ENCODE results near the gene CCDC85C. TPM values are rescaled to one million over a fixed set of nuclear protein-coding genes. Genes with fewer than 3 reads are reported as not detected.

The CCDC85C gene
- total and polyA plus RNA-seq, 2 of the 4 experiments (the other 2 are of a cell fraction), result 16.0 to 19.0 TPM

GRCh38 chr14:99540196-99541032, 63.6 kb downstream of the CCDC85C start:
- Histone ChIP-seq H3K4ac (ENCODE audit: low read depth, low read length) (peak overlapping the region; percentile 10; the same call in 1 of the 2 replicates), H3K4me1 (ENCODE audit: control insufficient read depth, insufficient read depth, low read length) (peaks cover 28% of the 10 kb centered on the region), H3K4me3 (ENCODE audit: insufficient read depth, low read depth, low read length) (no peak overlapping the region), H3K4me2 (ENCODE audit: low read depth, low read length) (no peak overlapping the region), H3K56ac (ENCODE audit: extremely low read depth, insufficient read depth, low read length) (no peak overlapping the region), H4K20me1 (ENCODE audit: insufficient read depth, low read length) (peaks cover 38% of the 10 kb centered on the region), H2AFZ (replicated peaks; ENCODE audit: low read length, poor library complexity) (no peak overlapping the region), H3K36me3 (ENCODE audit: control insufficient read depth, insufficient read depth, low read length) (no peaks in the 10 kb centered on the region), H3K9me1 (ENCODE audit: insufficient read depth, low read length) (peaks cover 26% of the 10 kb centered on the region), H2BK120ac (ENCODE audit: low read depth, low read length) (no peak overlapping the region), H2BK15ac (ENCODE audit: low read depth, low read length) (no peak overlapping the region), H2BK20ac (ENCODE audit: low read depth, low read length) (no peak overlapping the region), H3K27ac (ENCODE audit: insufficient read depth, low read length) (no peak overlapping the region), H4K8ac (ENCODE audit: low read depth in 2 of 2, low read length in 2 of 2) (no peak overlapping the region), H3K14ac (replicated peaks; ENCODE audit: low read depth, low read length) (no peak overlapping the region), H3K79me1 (ENCODE audit: low read depth in 1 of 2, low read length in 2 of 2) (peaks cover 52 to 89% of the 10 kb centered on the region in 2 experiments), H3K9me3 (ENCODE audit: control insufficient read depth, insufficient read depth, low read length) (no peaks in the 10 kb centered on the region), H3K23ac (ENCODE audit: low read depth, low read length) (no peak overlapping the region), H2AK5ac (ENCODE audit: low read depth, low read length) (no peak overlapping the region), H4K5ac (ENCODE audit: low read depth, low read length) (no peak overlapping the region), H3K27me3 (ENCODE audit: control insufficient read depth, insufficient read depth, low read length) (no peaks in the 10 kb centered on the region), H4K91ac (ENCODE audit: insufficient read depth, low read depth, low read length) (no peak overlapping the region), H2BK5ac (ENCODE audit: low read depth, low read length, poor library complexity, severe bottlenecking) (no peak overlapping the region), H3K18ac (ENCODE audit: low read depth, low read length) (no peak overlapping the region), H3K9ac (ENCODE audit: low read depth, low read length) (no peak overlapping the region), H2AK9ac (replicated peaks; ENCODE audit: low read depth, low read length, poor library complexity) (no peak overlapping the region)
- ATAC-seq (ENCODE audit: low read depth) (no peak), DNase-seq (no peak)
- POLR2A ChIA-PET (ENCODE audit: unreplicated experiment), result no interaction called here
- TF ChIP-seq RFX5 (IDR thresholded peaks at IDR 0.05; ENCODE audit: low read depth, low read length) (no peak), BHLHE40 (IDR thresholded peaks at IDR 0.05; ENCODE audit: low read depth, low read length) (no peak), CTCF (conservative IDR thresholded peaks at IDR 0.05; ENCODE audit: low read depth, low read length) (no peak), ELK1 (IDR thresholded peaks at IDR 0.05; ENCODE audit: borderline replicate concordance, low read depth, low read length) (no peak), RCOR1 (IDR thresholded peaks at IDR 0.05; ENCODE audit: insufficient replicate concordance, low read length) (no peak), POLR2A (IDR thresholded peaks at IDR 0.05; ENCODE audit: low read depth, low read length) (no peak), FOS (IDR thresholded peaks at IDR 0.05; ENCODE audit: low read depth, low read length) (no peak), NFE2L2 (IDR thresholded peaks at IDR 0.05; ENCODE audit: low read depth, low read length) (no peak), MXI1 (IDR thresholded peaks at IDR 0.05; ENCODE audit: borderline replicate concordance, low read depth, low read length) (no peak)
- BruUV-seq (replicated peaks), result no TSS peak
- intact Hi-C loops (cut with micrococcal nuclease) (no loop called here), in situ Hi-C loops (cut with MboI; ENCODE audit: low sequenced_read_pairs) (no loop called here), dilution Hi-C loops (cut with HindIII; ENCODE audit: low sequenced_read_pairs, unreplicated experiment) (no loop called here)
- CTCF ChIA-PET, result no interaction called here
- 69% methylated on average over 7 of the region's 15 CpGs; no CpG with 5 or more reads in 1 of the 2 experiments for WGBS, 2 experiments (ENCODE audit: extremely low coverage in 2 of 2, insufficient read length in 1 of 2)
